ENCODE data around the gene ASAP3.

Gene ASAP3

DNA sequence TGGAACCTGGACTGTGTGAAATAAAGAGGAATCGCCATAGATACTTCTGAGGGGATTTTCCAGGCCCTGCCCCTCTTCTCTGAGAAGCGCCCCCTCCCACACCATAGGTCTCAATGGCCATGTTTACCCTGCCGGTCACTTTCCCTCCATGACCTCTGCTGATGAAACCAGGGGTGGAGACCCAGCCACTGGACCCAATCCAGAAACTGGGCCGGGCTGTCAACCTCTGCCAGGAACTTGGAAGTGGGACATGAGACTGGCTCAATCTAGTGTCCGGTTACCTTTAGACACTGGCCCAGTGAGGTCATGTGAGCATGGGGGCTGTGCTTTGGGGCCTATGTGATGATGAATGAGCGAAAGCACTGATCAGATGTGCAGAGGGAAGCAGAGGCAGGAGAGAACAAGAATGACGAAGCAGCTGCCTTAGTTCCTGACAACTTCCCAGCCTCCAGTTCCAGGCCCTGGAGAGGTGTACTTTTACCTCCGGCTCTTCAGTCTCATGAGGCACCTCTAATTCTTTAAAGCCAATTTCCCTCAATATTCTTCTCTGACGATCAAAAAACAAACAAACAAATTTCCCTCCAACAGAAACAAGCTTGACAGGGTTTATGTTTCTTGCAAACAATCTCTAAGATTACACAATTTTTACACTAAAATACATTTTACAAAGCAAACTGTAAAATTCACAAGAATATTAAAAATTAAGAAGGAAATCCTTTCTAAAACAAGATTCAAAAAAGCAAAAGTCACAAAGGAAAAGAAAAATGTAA lies 4.9 kb downstream of the ASAP3 start:
- peaks cover 12% of the 10 kb centered on the region for H3K4me1 ChIP-seq (ENCODE audit: low read depth, poor library complexity, severe bottlenecking)
- no peak overlapping the region for H3K9ac ChIP-seq
- no peaks in the 10 kb centered on the region for H4K20me1 ChIP-seq (ENCODE audit: insufficient read depth)
- no peak overlapping the region for H3K4me3 ChIP-seq (IDR thresholded peaks at IDR 0.05; ENCODE audit: insufficient read depth, low read depth, low read length)
- no peak overlapping the region for H3K27ac ChIP-seq
- no peaks in the 10 kb centered on the region for H3K79me2 ChIP-seq (ENCODE audit: insufficient read depth, low read depth)
- TF ChIP-seq, protein P1, sequence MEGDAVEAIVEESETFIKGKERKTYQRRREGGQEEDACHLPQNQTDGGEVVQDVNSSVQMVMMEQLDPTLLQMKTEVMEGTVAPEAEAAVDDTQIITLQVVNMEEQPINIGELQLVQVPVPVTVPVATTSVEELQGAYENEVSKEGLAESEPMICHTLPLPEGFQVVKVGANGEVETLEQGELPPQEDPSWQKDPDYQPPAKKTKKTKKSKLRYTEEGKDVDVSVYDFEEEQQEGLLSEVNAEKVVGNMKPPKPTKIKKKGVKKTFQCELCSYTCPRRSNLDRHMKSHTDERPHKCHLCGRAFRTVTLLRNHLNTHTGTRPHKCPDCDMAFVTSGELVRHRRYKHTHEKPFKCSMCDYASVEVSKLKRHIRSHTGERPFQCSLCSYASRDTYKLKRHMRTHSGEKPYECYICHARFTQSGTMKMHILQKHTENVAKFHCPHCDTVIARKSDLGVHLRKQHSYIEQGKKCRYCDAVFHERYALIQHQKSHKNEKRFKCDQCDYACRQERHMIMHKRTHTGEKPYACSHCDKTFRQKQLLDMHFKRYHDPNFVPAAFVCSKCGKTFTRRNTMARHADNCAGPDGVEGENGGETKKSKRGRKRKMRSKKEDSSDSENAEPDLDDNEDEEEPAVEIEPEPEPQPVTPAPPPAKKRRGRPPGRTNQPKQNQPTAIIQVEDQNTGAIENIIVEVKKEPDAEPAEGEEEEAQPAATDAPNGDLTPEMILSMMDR (conservative IDR thresholded peaks at IDR 0.05; ENCODE audit: low read depth, low read length), result no peak
- no peaks in the 10 kb centered on the region; the same call in 1 of the 2 replicates for H3K27me3 ChIP-seq (ENCODE audit: insufficient read depth, low read depth)
- no peak overlapping the region for H2AFZ ChIP-seq (ENCODE audit: low read depth)
- no peaks in the 10 kb centered on the region for H3K36me3 ChIP-seq (ENCODE audit: insufficient read depth)
- no peak overlapping the region for H3K4me2 ChIP-seq

DNA sequence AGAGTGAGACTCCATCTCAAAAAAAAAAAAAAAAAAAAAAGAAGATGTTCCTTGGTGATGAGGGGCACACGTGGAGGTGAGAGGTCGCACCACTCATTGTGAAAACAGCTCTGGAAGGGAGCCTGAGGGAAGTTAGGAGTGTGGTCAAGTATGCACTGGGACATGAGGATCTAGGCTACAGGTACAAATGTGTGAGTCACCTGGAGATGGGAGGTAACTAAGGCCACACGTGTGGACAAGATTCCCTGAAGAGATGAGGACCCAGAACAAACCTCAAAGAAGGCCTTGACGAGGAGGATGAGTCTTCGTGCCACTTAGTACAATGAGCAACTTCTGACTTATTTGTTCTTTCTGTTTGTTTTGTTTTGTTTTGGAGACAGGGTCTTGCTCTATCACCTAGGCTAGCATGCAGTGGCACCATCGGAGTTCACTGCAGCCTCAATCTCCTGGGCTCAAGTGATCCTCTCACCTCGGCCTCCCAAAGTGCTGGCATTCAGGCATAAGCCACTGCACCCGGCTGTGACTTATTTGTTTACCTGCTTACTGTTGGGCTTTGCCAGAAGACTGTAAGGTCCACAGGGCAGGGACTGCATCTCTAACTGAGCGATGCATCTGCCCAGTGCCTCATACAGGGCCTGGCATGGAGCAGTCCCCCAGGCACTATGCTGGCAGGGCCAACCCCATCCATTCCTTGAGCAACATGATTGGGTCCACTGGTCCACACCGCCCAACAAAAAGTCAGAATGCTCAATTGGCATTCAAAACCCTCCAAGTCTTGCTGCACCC lies 6.4 kb downstream of the ASAP3 start:
- Histone ChIP-seq H2AFZ (ENCODE audit: low read depth) (no peak overlapping the region), H3K79me2 (ENCODE audit: insufficient read depth, low read depth) (no peaks in the 10 kb centered on the region), H3K27me3 (ENCODE audit: insufficient read depth, low read depth) (no peaks in the 10 kb centered on the region; the same call in 1 of the 2 replicates), H3K4me1 (ENCODE audit: low read depth, poor library complexity, severe bottlenecking) (peaks cover 16% of the 10 kb centered on the region), H4K20me1 (ENCODE audit: insufficient read depth) (no peaks in the 10 kb centered on the region), H3K27ac (no peak overlapping the region), H3K4me3 (IDR thresholded peaks at IDR 0.05; ENCODE audit: insufficient read depth, low read depth, low read length) (no peak overlapping the region), H3K4me2 (no peak overlapping the region), H3K9ac (no peak overlapping the region), H3K36me3 (ENCODE audit: insufficient read depth) (no peaks in the 10 kb centered on the region)
- TF ChIP-seq, protein P1 (conservative IDR thresholded peaks at IDR 0.05; ENCODE audit: low read depth, low read length), result no peak

DNA sequence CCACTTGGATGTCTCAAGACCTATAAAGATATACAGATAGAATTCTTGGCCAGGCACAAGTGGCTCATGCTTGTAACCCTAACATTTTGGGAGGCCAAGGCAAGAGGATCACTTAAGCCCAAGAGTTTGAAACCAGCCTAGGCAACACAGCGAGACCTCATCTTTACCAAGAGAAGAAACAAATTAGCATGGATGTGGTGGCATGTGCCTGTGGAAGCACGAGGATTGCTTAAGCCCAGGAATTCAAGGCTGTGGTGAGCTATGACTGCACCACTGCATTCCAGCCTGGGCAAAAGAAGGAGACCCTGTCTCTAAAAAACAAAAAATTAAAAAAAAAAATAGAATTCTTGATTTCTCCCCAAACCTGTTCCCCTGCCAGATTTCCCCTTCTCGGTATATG lies 8.3 kb downstream of the ASAP3 start:
- Histone ChIP-seq H3K9ac (no peak overlapping the region), H3K36me3 (ENCODE audit: insufficient read depth) (no peaks in the 10 kb centered on the region), H3K79me2 (ENCODE audit: insufficient read depth, low read depth) (no peaks in the 10 kb centered on the region), H3K27ac (no peak overlapping the region), H4K20me1 (ENCODE audit: insufficient read depth) (no peaks in the 10 kb centered on the region), H3K4me1 (ENCODE audit: low read depth, poor library complexity, severe bottlenecking) (peaks cover 16% of the 10 kb centered on the region), H2AFZ (ENCODE audit: low read depth) (no peak overlapping the region), H3K4me3 (IDR thresholded peaks at IDR 0.05; ENCODE audit: insufficient read depth, low read depth, low read length) (no peak overlapping the region), H3K4me2 (no peak overlapping the region), H3K27me3 (ENCODE audit: insufficient read depth, low read depth) (no peaks in the 10 kb centered on the region)
- TF ChIP-seq, protein P1 (conservative IDR thresholded peaks at IDR 0.05; ENCODE audit: low read depth, low read length), result no peak

DNA sequence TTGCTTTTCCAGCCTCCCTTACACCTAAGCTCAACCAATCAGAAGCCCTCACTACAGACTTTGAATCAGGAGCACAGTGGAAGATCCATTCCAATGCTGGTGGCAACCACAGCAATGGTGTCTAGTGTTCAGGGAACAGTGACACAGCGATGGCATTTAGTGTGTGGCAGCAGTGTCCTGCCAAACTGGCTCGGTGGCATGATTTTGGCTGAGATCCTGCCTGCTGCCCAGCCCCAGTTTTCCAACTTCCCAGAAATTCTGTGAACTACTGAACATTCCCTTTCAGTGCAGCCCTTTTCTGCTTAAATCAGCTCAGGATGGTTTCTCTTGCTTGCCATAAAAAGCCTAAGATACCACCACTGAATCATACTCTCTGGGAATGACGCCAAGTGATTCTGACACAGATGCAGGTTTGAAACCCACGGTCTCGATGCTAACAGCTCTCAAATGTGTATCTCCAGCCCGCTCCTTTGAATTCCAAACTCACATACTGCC lies 8.8 kb downstream of the ASAP3 start:
- no peak overlapping the region for H3K9ac ChIP-seq
- no peak overlapping the region for H3K27ac ChIP-seq
- no peaks in the 10 kb centered on the region for H3K36me3 ChIP-seq (ENCODE audit: insufficient read depth)
- no peak overlapping the region for H2AFZ ChIP-seq (ENCODE audit: low read depth)
- peaks cover 16% of the 10 kb centered on the region for H3K4me1 ChIP-seq (ENCODE audit: low read depth, poor library complexity, severe bottlenecking)
- no peaks in the 10 kb centered on the region for H3K27me3 ChIP-seq (ENCODE audit: insufficient read depth, low read depth)
- H3K4me3 ChIP-seq (IDR thresholded peaks at IDR 0.05; ENCODE audit: insufficient read depth, low read depth, low read length), result no peak overlapping the region
- H3K79me2 ChIP-seq (ENCODE audit: insufficient read depth, low read depth), result no peaks in the 10 kb centered on the region
- no peaks in the 10 kb centered on the region for H4K20me1 ChIP-seq (ENCODE audit: insufficient read depth)
- no peak overlapping the region for H3K4me2 ChIP-seq
- TF ChIP-seq, protein P1 (conservative IDR thresholded peaks at IDR 0.05; ENCODE audit: low read depth, low read length), result no peak

All from KMS-11 (cell line).